Renal cortical epithelial cell (primary cell): ENCODE results near the gene ZNF217. TPM values are rescaled to one million over a fixed set of nuclear protein-coding genes. Genes with fewer than 3 reads are reported as not detected.
A peak's percentile ranks its signal among the peaks of the same experiment; 100 is the strongest.
"Not testable (repeated sequence)": the region's sequence is repeated elsewhere in the genome, so short reads cannot be mapped to it uniquely, and the experiment has no call there.

ENCODE experiments used
- DNase-seq: peaks from one replicate; pipeline ENCODE4 v3.0.0-alpha.2; 2011; ENCODE audit warnings: low read depth
- total RNA-seq: library from RNA; depleted of rRNA; stranded (reverse); fragments of >200 nt; gene quantifications from 2 replicates; pipeline ENCODE4 v1.2.3, GENCODE V29; 2014

Gene ZNF217
- total RNA-seq, 1 donor from 2014 or later: 49.4 TPM

GRCh38 chr20:53622247-53623133, 28.9 kb upstream of the ZNF217 start:
- no peak for DNase-seq

- DNase-seq: peak; percentile 99
Observed at GRCh38 chr20:53621482-53622246, 28.0 kb upstream of the ZNF217 start.

GRCh38 chr20:53618490-53619000, 24.9 kb upstream of the ZNF217 start:
- not testable (repeated sequence) for DNase-seq

GRCh38 chr20:53617791-53618489, 24.3 kb upstream of the ZNF217 start:
- DNase-seq: no peak

- DNase-seq: not testable (repeated sequence)
Observed at GRCh38 chr20:53616489-53616888, 22.9 kb upstream of the ZNF217 start.

- no peak for DNase-seq
Observed at GRCh38 chr20:53613748-53614147, 20.1 kb upstream of the ZNF217 start.

- DNase-seq: not testable (repeated sequence)
Observed at GRCh38 chr20:53612289-53612688, 18.6 kb upstream of the ZNF217 start.

- peak; percentile 99 for DNase-seq
Observed at GRCh38 chr20:53611449-53611894, 17.8 kb upstream of the ZNF217 start.

- DNase-seq: no peak
Observed at GRCh38 chr20:53609491-53610445, 16.1 kb upstream of the ZNF217 start.

GRCh38 chr20:53608456-53609452, 15.1 kb upstream of the ZNF217 start:
- DNase-seq: no peak

- no peak for DNase-seq
Observed at GRCh38 chr20:53608071-53608455, 14.4 kb upstream of the ZNF217 start.

- peak; percentile 94 for DNase-seq
Observed at GRCh38 chr20:53606364-53606985, 12.8 kb upstream of the ZNF217 start.

GRCh38 chr20:53605401-53605800, 11.8 kb upstream of the ZNF217 start:
- DNase-seq: not testable (repeated sequence)

- DNase-seq: not testable (repeated sequence)
Observed at GRCh38 chr20:53604846-53605245, 11.2 kb upstream of the ZNF217 start.

GRCh38 chr20:53602661-53603060, 9.0 kb upstream of the ZNF217 start:
- no peak for DNase-seq

GRCh38 chr20:53599910-53600632, 6.4 kb upstream of the ZNF217 start:
- DNase-seq: no peak

GRCh38 chr20:53599378-53599777, 5.7 kb upstream of the ZNF217 start:
- DNase-seq: no peak

GRCh38 chr20:53599044-53599362, 5.4 kb upstream of the ZNF217 start:
- DNase-seq: no peak
